Activated naive CD4-positive, alpha-beta T cell treated with anti-CD3 and anti-CD28 coated beads for 36 hours (primary cell): ENCODE measurements around the gene IFNA17. TPM values are rescaled to one million over a fixed set of nuclear protein-coding genes. Genes with fewer than 3 reads are reported as not detected.
"Not testable (repeated sequence)": the region's sequence is repeated elsewhere in the genome, so short reads cannot be mapped to it uniquely, and the experiment has no call there.

Experiments used
- CTCF ChIA-PET: fragments of 350-600 bp; sonication (Branson Sonifier 250); formaldehyde crosslinking; loops from one replicate; lab custom pipeline; 2021; ENCODE audit warnings: antibody characterized with exemption; lab: Charles Lee
- DNase-seq: peaks from one replicate; pipeline ENCODE4 v3.0.0-alpha.2; 2020
- H3K27ac Mint-ChIP-seq: one replicate; pipeline ENCODE4 v1.8.0; 2021; ENCODE audit warnings: mild to moderate bottlenecking, mixed read lengths
- H3K27me3 Mint-ChIP-seq: one replicate; pipeline ENCODE4 v1.8.0; 2021; ENCODE audit warnings: low read depth, mixed read lengths
- H3K36me3 Mint-ChIP-seq: one replicate; pipeline ENCODE4 v1.8.0; 2021; ENCODE audit warnings: low read depth, mixed read lengths
- H3K4me1 Mint-ChIP-seq: one replicate; pipeline ENCODE4 v1.8.0; 2021; ENCODE audit warnings: low read depth, mixed read lengths
- H3K4me3 Mint-ChIP-seq: one replicate; pipeline ENCODE4 v1.8.0; 2021; ENCODE audit warnings: mild to moderate bottlenecking, moderate library complexity, mixed read lengths
- H3K9me3 Mint-ChIP-seq: one replicate; pipeline ENCODE4 v1.8.0; 2021; ENCODE audit warnings: mixed read lengths
- intact Hi-C: fragments of 100-400 bp; cut with micrococcal nuclease; formaldehyde crosslinking; loops from one replicate; pipeline ENCODE4 v1.15.1; 2023
- total RNA-seq, 2 experiments: library from RNA; stranded (reverse); gene quantifications; one replicate each; pipeline ENCODE4 v1.2.3, GENCODE V29; 2021

Gene IFNA17
- total RNA-seq, 2 experiments from 2014 or later: not detected

DNA sequence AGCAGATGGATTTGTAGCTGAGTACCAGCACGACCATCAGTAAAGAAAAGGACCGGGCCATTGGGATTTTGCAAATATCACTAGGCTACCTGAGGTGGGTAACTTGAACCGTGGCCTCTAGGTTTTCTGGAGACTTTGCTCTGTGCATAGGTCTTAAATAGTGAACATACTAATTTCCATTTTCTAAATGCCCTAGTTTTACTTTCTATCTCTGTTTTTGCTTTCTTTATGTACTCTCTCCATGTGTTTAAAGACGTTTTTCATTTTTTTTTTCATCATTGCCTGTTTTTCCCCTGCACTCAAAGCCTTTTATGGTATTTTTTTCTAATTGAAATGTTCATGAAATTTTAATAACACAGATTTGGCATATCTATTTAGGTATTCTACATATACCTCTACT lies 25.9 kb downstream of the IFNA17 start, which contains the start of gene IFNA7:
Gene IFNA7, minus strand, starts transcription at position 101 of the 400 bp plus-strand sequence. Its CDS starts 40 bp downstream, at position 61.
- Mint-ChIP-seq H3K4me1 (peaks cover 11% of the 10 kb centered on the region), H3K27me3 (peaks cover 19% of the 10 kb centered on the region)
- H3K4me3 Mint-ChIP-seq, H3K27ac Mint-ChIP-seq, intact Hi-C loops, CTCF ChIA-PET, DNase-seq, H3K36me3 Mint-ChIP-seq, H3K9me3 Mint-ChIP-seq: not testable (repeated sequence)

DNA sequence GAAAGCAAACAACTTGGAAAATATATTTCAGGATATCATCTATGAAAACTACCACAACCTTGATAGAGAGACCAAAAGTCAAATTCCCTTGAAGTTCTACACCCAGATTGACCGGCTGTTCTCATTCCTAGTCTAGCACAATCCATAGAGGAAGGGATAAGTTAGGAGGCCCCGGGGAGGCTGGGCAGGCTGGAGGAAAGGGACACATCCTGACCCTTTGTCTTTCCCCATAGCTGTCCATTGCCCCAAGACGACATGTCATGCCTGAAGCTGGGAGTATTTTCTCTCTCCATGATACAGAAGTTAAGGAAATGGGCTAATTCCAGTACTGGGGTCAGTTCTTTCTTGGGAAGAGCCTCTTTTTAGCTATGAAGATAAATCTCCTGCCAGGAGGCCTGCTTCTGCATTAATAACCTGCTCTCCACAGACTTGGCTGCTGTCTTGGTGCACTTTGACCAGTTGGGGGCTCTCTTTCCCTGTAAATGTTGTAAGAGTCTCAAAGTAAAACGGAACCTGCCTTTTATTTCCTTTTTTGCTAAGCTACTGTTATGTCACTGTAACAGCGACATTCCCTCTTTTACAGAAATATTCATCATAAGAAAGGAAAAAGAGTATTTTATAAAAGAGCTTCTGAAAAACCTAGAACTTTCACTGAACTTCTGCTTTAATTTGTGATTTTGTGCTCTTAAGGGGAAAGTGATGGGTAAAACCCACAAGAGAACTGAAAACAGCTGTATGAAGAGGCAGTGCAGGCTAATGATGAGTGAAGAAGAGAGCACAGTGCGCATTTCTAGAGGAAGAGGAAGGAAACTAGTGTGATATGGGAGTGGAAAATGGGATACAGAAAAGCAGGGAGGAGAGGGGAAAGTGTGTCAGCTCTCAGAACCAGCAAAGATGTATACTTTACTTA lies 32.9 kb downstream of the IFNA17 start:
- H3K4me3 Mint-ChIP-seq: not testable (repeated sequence)

GRCh38 chr9:21187487-21187886 lies 40.5 kb downstream of the IFNA17 start, which contains the start of gene IFNA4:
Gene IFNA4, minus strand, starts transcription at chr9:21187587. Its CDS starts 56 bp downstream, at chr9:21187531.
- H3K27me3 Mint-ChIP-seq, H3K4me1 Mint-ChIP-seq, H3K36me3 Mint-ChIP-seq, DNase-seq, H3K27ac Mint-ChIP-seq, intact Hi-C loops, CTCF ChIA-PET, H3K4me3 Mint-ChIP-seq, H3K9me3 Mint-ChIP-seq: not testable (repeated sequence)

More for the DNA sequence above, 32.9 kb downstream of the IFNA17 start:
- not testable (repeated sequence) for H3K27ac Mint-ChIP-seq, H3K36me3 Mint-ChIP-seq, H3K4me1 Mint-ChIP-seq, H3K9me3 Mint-ChIP-seq, H3K27me3 Mint-ChIP-seq
- DNase-seq: peak; percentile 69
- CTCF ChIA-PET: interaction anchor here (0.7 to 3.9 kb wide), 30 partner anchors 8 to 589 kb away, joined by 3 to 28 read pairs (median 3); no protein-coding TSS in a partner anchor
- intact Hi-C loops: loop anchor here (1.0 to 10.0 kb wide), 8 partner anchors 18 to 1050 kb away; no protein-coding TSS in a partner anchor

DNA sequence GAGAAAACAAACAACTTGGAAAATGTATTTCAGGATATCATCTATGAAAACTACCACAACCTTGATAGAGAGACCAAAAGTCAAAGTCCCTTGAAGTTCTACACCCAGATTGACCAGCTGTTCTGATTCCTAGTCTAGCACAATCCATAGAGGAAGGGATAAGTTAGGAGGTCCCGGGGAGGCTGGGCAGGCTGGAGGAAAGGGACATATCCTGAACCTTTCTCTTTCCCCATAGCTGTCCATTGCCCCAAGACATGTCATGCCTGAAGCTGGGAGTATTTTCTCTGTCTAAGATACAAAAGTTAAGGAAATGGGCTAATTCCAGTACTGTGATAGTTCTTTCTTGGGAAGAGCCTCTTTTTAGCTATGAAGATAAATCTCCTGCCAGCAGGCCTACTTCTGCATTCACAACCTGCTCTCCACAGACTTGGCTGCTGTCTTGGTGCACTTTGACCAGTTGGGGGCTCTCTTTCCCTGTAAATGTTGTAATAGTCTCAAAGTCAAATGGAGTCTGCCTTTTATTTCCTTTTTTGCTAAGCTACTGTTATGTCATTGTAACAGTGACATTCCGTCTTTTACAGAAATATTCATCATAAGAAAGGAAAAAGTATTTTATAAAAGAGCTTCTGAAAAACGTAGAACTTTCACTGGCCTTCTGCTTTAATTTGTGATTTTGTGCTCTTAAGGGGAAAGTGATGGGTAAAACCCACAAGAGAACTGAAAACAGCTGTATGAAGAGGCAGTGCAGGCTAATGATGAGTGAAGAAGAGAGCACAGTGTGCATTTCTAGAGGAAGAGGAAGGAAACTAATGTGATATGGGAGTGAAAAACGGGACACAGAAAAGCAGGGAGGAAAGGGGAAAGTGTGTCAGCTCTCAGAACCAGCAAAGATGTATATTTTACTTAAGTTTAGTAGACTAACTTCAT lies 44.9 kb downstream of the IFNA17 start:
- H3K4me1 Mint-ChIP-seq, H3K27me3 Mint-ChIP-seq, H3K9me3 Mint-ChIP-seq, intact Hi-C loops, H3K27ac Mint-ChIP-seq, H3K36me3 Mint-ChIP-seq, H3K4me3 Mint-ChIP-seq: not testable (repeated sequence)
- peak; percentile 55 for DNase-seq
- CTCF ChIA-PET: interaction anchor here (0.5 to 3.5 kb wide), 37 partner anchors 8 to 647 kb away, joined by 3 to 28 read pairs (median 3); partner anchors contain the start of gene KLHL9

Other genes with a start within 250 kb of the IFNA17 start
- gene HACD4, start 196.6 kb downstream of the IFNA17 start, total RNA-seq: 1 to 10 TPM; 1.1 to 1.6 TPM
- gene IFNB1, start 150.3 kb downstream of the IFNA17 start, total RNA-seq: under 1 TPM; 0.44 to 0.57 TPM
- gene IFNW1, start 86.4 kb downstream of the IFNA17 start, total RNA-seq: not detected
- gene IFNA21, start 61.6 kb downstream of the IFNA17 start, total RNA-seq: not detected
- not detected for gene IFNA4, start 40.6 kb downstream of the IFNA17 start, total RNA-seq
- gene IFNA7, start 26.0 kb downstream of the IFNA17 start, total RNA-seq: not detected
- gene IFNA10, start 21.1 kb downstream of the IFNA17 start, total RNA-seq: not detected
- not detected for gene IFNA16, start 10.9 kb downstream of the IFNA17 start, total RNA-seq
- gene IFNA14, start 11.8 kb upstream of the IFNA17 start, total RNA-seq: not detected
- gene IFNA5, start 77.1 kb upstream of the IFNA17 start, total RNA-seq: not detected
- gene KLHL9, start 107.2 kb upstream of the IFNA17 start, total RNA-seq: 10 to 100 TPM; 17.5 to 18.3 TPM
- not detected for gene IFNA6, start 122.7 kb upstream of the IFNA17 start, total RNA-seq
- not detected for gene IFNA13, start 139.8 kb upstream of the IFNA17 start, total RNA-seq
- not detected for gene IFNA2, start 157.2 kb upstream of the IFNA17 start, total RNA-seq
- not detected for gene IFNA8, start 180.9 kb upstream of the IFNA17 start, total RNA-seq
- gene IFNA1, start 212.2 kb upstream of the IFNA17 start, total RNA-seq: not detected